MCF 10A (cell line): ENCODE data around the gene MAP4K5. TPM values are rescaled to one million over a fixed set of nuclear protein-coding genes. Genes with fewer than 3 reads are reported as not detected.

Experiments
- BruUV-seq: library from RNA; stranded (reverse); fragments of 400-500 nt; replicated peaks from 2 replicates; lab custom pipeline; 2021; lab: Mats Ljungman, UMichigan
- CTCF ChIA-PET: fragments of 300-600 bp; sonication (Branson Sonifier 250); formaldehyde crosslinking; extraction: SDS; loops from one replicate; lab custom pipeline; 2021; ENCODE audit warnings: antibody characterized with exemption, inconsistent platforms; lab: Yijun Ruan, JAX
- POLR2A ChIA-PET: fragments of 300-600, 350-650 bp; sonication (Branson Sonifier 250); formaldehyde crosslinking; extraction: SDS; loops from one replicate; lab custom pipeline; 2020; ENCODE audit warnings: antibody characterized with exemption, inconsistent platforms; lab: Yijun Ruan, JAX
- DNase-seq: peaks from one replicate; pipeline ENCODE4 v3.0.0-alpha.2; 2018; ENCODE audit not compliant: unreplicated experiment
- H3K27ac Mint-ChIP-seq: one replicate; pipeline ENCODE4 v1.8.0; 2022; ENCODE audit warnings: mild to moderate bottlenecking, low read depth, mixed read lengths; ENCODE audit not compliant: unreplicated experiment
- H3K27me3 Mint-ChIP-seq: one replicate; pipeline ENCODE4 v1.8.0; 2022; ENCODE audit warnings: mixed read lengths; ENCODE audit not compliant: insufficient read depth, unreplicated experiment
- H3K36me3 Mint-ChIP-seq: one replicate; pipeline ENCODE4 v1.8.0; 2022; ENCODE audit warnings: mild to moderate bottlenecking, moderate library complexity, mixed read lengths; ENCODE audit not compliant: insufficient read depth, unreplicated experiment
- H3K4me1 Mint-ChIP-seq: one replicate; pipeline ENCODE4 v1.8.0; 2022; ENCODE audit warnings: mixed read lengths; ENCODE audit not compliant: insufficient read depth, unreplicated experiment
- H3K4me3 Mint-ChIP-seq: one replicate; pipeline ENCODE4 v1.8.0; 2022; ENCODE audit warnings: mild to moderate bottlenecking, moderate library complexity, mixed read lengths; ENCODE audit not compliant: unreplicated experiment
- H3K9me3 Mint-ChIP-seq: one replicate; pipeline ENCODE4 v1.8.0; 2022; ENCODE audit warnings: mixed read lengths; ENCODE audit not compliant: unreplicated experiment
- CTCF ChIP-seq: fragments of 200-600 bp; IDR thresholded peaks from one replicate; pipeline ENCODE4 v1.8.0; 2022; ENCODE audit warnings: antibody characterized with exemption, mild to moderate bottlenecking; ENCODE audit not compliant: unreplicated experiment
- intact Hi-C: fragments of 100-400 bp; cut with micrococcal nuclease; formaldehyde crosslinking; loops from 2 replicates; pipeline ENCODE4 v1.14.1; 2022
- total RNA-seq: library from RNA; stranded (reverse); gene quantifications from 2 replicates; pipeline ENCODE4 v1.2.3, GENCODE V29; 2022

The MAP4K5 gene
- total RNA-seq, 1 experiment from 2014 or later = 45.7 TPM

- no peaks in the 10 kb centered on the region for H3K27me3 Mint-ChIP-seq
- intact Hi-C loops = loop anchor here (10.0 kb wide), 1 partner anchor 60 kb away; no protein-coding TSS in a partner anchor
- H3K4me1 Mint-ChIP-seq = peaks cover 18% of the 10 kb centered on the region
- no peak for DNase-seq
- BruUV-seq = no TSS peak
- H3K4me3 Mint-ChIP-seq = no peak overlapping the region
- H3K9me3 Mint-ChIP-seq = no peaks in the 10 kb centered on the region
- TF ChIP-seq CTCF = no peak
- ChIA-PET POLR2A (interaction anchor here (1.0 to 4.7 kb wide), 5 partner anchors 35 to 96 kb away, joined by 3 to 47 read pairs (median 9); partner anchors contain the start of genes DMAC2L and L2HGDH), CTCF (interaction anchor here (0.6 to 1.9 kb wide), 4 partner anchors 29 to 77 kb away, joined by 3 to 6 read pairs (median 3); no protein-coding TSS in a partner anchor)
- H3K36me3 Mint-ChIP-seq = peaks cover 15% of the 10 kb centered on the region
- peak overlapping the region; percentile 29 for H3K27ac Mint-ChIP-seq
Measured at GRCh38 chr14:50394713-50395112, 137.7 kb downstream of the MAP4K5 start.

- DNase-seq = no peak
- Mint-ChIP-seq H3K27me3 (no peaks in the 10 kb centered on the region), H3K36me3 (peaks cover 9% of the 10 kb centered on the region), H3K9me3 (no peaks in the 10 kb centered on the region), H3K27ac (no peak overlapping the region), H3K4me1 (peaks cover 12% of the 10 kb centered on the region), H3K4me3 (no peak overlapping the region)
- CTCF ChIA-PET = no interaction called here
- no TSS peak for BruUV-seq
- intact Hi-C loops = loop anchor here (1.0 to 10.0 kb wide), 2 partner anchors 11 to 65 kb away; no protein-coding TSS in a partner anchor
- TF ChIP-seq CTCF = no peak
- POLR2A ChIA-PET = no interaction called here
Measured at GRCh38 chr14:50389668-50390441, 142.5 kb downstream of the MAP4K5 start.

- DNase-seq = no peak
- intact Hi-C loops = no loop called here
- POLR2A ChIA-PET = no interaction called here
- no peak for TF ChIP-seq CTCF
- no peaks in the 10 kb centered on the region for H3K9me3 Mint-ChIP-seq
- H3K4me1 Mint-ChIP-seq = peaks cover 6% of the 10 kb centered on the region
- no peaks in the 10 kb centered on the region for H3K27me3 Mint-ChIP-seq
- peaks cover 5% of the 10 kb centered on the region for H3K36me3 Mint-ChIP-seq
- H3K27ac Mint-ChIP-seq = no peak overlapping the region
- no peak overlapping the region for H3K4me3 Mint-ChIP-seq
- CTCF ChIA-PET = interaction anchor here (0.7 kb wide), 1 partner anchor 117 kb away, joined by 3 read pairs; no protein-coding TSS in a partner anchor
- no TSS peak for BruUV-seq
Measured at GRCh38 chr14:50388256-50388931, 144.0 kb downstream of the MAP4K5 start.

- H3K4me1 Mint-ChIP-seq = no peaks in the 10 kb centered on the region
- TF ChIP-seq CTCF = no peak
- POLR2A ChIA-PET = no interaction called here
- H3K9me3 Mint-ChIP-seq = no peaks in the 10 kb centered on the region
- no peak overlapping the region for H3K4me3 Mint-ChIP-seq
- peaks cover 5% of the 10 kb centered on the region for H3K36me3 Mint-ChIP-seq
- intact Hi-C loops = no loop called here
- BruUV-seq = no TSS peak
- CTCF ChIA-PET = interaction anchor here (0.6 to 0.7 kb wide), 2 partner anchors 55 to 118 kb away, joined by 3 read pairs; no protein-coding TSS in a partner anchor
- no peak for DNase-seq
- H3K27me3 Mint-ChIP-seq = no peaks in the 10 kb centered on the region
- no peak overlapping the region for H3K27ac Mint-ChIP-seq
Measured at GRCh38 chr14:50387548-50387947, 144.8 kb downstream of the MAP4K5 start.
